SK-N-SH (cell line): ENCODE results near the gene PRKCH. TPM values are rescaled to one million over a fixed set of nuclear protein-coding genes. Genes with fewer than 3 reads are reported as not detected.

ENCODE experiments used
- CTCF ChIA-PET: fragments of 300-600, 350-600 bp; formaldehyde crosslinking; extraction: SDS; loops from one replicate; lab custom pipeline; 2021; lab: Yijun Ruan, JAX
- POLR2A ChIA-PET: fragments of 350-600 bp; sonication (Branson Sonifier 250); formaldehyde crosslinking; extraction: SDS; loops from one replicate; lab custom pipeline; 2020; ENCODE audit warnings: antibody characterized with exemption, inconsistent platforms; lab: Yijun Ruan, JAX
- DNase-seq: peaks from one replicate; pipeline ENCODE4 v3.0.0; 2012
- H2AFZ ChIP-seq: fragments of 200-600 bp; sonication (generic); 2 replicates; pipeline ENCODE4 v1.8.1; 2016; ENCODE audit warnings: antibody characterized with exemption, mild to moderate bottlenecking, low read depth
- H3F3A ChIP-seq: fragments of 200-600 bp; sonication (generic); replicated peaks from 2 replicates; pipeline ENCODE3; 2016; ENCODE audit warnings: antibody characterized with exemption, mild to moderate bottlenecking; ENCODE audit not compliant: insufficient read depth
- H3K27ac ChIP-seq, 2 experiments: fragments of 200-500 bp in 1 of 2; fragments of 200-600 bp in 1 of 2; sonication (Bioruptor generic) in 1 of 2; sonication (generic), shearing (Covaris generic) in 1 of 2; 2 replicates each; pipeline versions ENCODE4 v1.5.1 to v1.6.1; 2014 to 2016; ENCODE audit warnings: low read depth in 2 of 2, inconsistent platforms in 1 of 2, low read length in 1 of 2, mild to moderate bottlenecking in 1 of 2, mixed read lengths in 1 of 2
- H3K27me3 ChIP-seq: fragments of 200-600 bp; sonication (generic), shearing (Covaris generic); 2 replicates; pipeline ENCODE4 v1.6.1; 2016; ENCODE audit warnings: mixed run types; ENCODE audit not compliant: insufficient read depth
- H3K36me3 ChIP-seq, 2 experiments: fragments of 200-500 bp in 1 of 2; fragments of 200-600 bp in 1 of 2; sonication (Bioruptor generic) in 1 of 2; sonication (generic) in 1 of 2; replicated peaks in 1 of 2; 2 replicates each; pipeline versions ENCODE3 to v1.5.1; 2014 to 2016; ENCODE audit warnings: low read length in 1 of 2, mild to moderate bottlenecking in 1 of 2; ENCODE audit not compliant: insufficient read depth in 2 of 2, control insufficient read depth in 1 of 2
- H3K4me1 ChIP-seq, 2 experiments: fragments of 200-500 bp in 1 of 2; fragments of 200-600 bp in 1 of 2; sonication (Bioruptor generic) in 1 of 2; sonication (generic), shearing (Covaris generic) in 1 of 2; 2 replicates each; pipeline versions ENCODE4 v1.5.1 to v1.6.1; 2014 to 2016; ENCODE audit warnings: low read depth in 1 of 2, low read length in 1 of 2, mixed run types in 1 of 2; ENCODE audit not compliant: insufficient read depth in 2 of 2, control insufficient read depth in 1 of 2
- H3K4me2 ChIP-seq: fragments of 200-600 bp; sonication (generic), shearing (Covaris generic); 2 replicates; pipeline ENCODE4 v1.6.1; 2017; ENCODE audit warnings: mixed run types
- H3K4me3 ChIP-seq, 2 experiments: fragments of 200-500 bp in 1 of 2; fragments of 200-600 bp in 1 of 2; sonication (Bioruptor generic) in 1 of 2; sonication (generic), shearing (Covaris generic) in 1 of 2; 2 replicates each; pipeline versions ENCODE4 v1.5.1 to v1.8.1; 2014 to 2016; ENCODE audit warnings: low read depth in 2 of 2, inconsistent platforms in 1 of 2, low read length in 1 of 2, mild to moderate bottlenecking in 1 of 2, mixed read lengths in 1 of 2, moderate library complexity in 1 of 2
- H3K79me2 ChIP-seq: fragments of 200-600 bp; sonication (generic); 2 replicates; pipeline ENCODE4 v1.8.1; 2017; ENCODE audit warnings: mild to moderate bottlenecking; ENCODE audit not compliant: insufficient read depth
- H3K9ac ChIP-seq: fragments of 200-600 bp; sonication (generic); 2 replicates; pipeline ENCODE4 v1.6.1; 2017; ENCODE audit warnings: mixed run types
- H3K9me2 ChIP-seq: fragments of 200-600 bp; sonication (generic); 2 replicates; pipeline ENCODE4 v1.6.1; 2017; ENCODE audit warnings: mixed run types
- H3K9me3 ChIP-seq: fragments of 200-600 bp; sonication (generic); 2 replicates; pipeline ENCODE4 v1.6.1; 2017; ENCODE audit warnings: mixed run types, mild to moderate bottlenecking, moderate library complexity
- H4K20me1 ChIP-seq: fragments of 200-600 bp; sonication (generic); 2 replicates; pipeline ENCODE4 v1.6.1; 2017; ENCODE audit warnings: mild to moderate bottlenecking, mixed run types; ENCODE audit not compliant: insufficient read depth
- CHD2 ChIP-seq: fragments of 150-350 bp; IDR thresholded peaks from 2 replicates; pipeline ENCODE4 v1.6.1; 2018; ENCODE audit warnings: low read length; ENCODE audit not compliant: partially characterized antibody
- EP300 ChIP-seq, 2 experiments: IDR thresholded peaks; 2 replicates each; pipeline versions ENCODE4 v1.4.0 to v1.6.1; 2012; ENCODE audit warnings: borderline replicate concordance in 1 of 2, low read depth in 1 of 2, low read length in 1 of 2
- FOXJ3 ChIP-seq: sonication (generic); formaldehyde crosslinking; IDR thresholded peaks from 2 replicates; pipeline ENCODE4 v1.5.1; 2020; ENCODE audit warnings: mild to moderate bottlenecking, missing genetic modification reagents
- FOXM1 ChIP-seq: IDR thresholded peaks from 2 replicates; pipeline ENCODE4 v1.4.0; 2012; ENCODE audit warnings: low read depth, mild to moderate bottlenecking
- GABPA ChIP-seq: IDR thresholded peaks from 2 replicates; pipeline ENCODE4 v1.4.0; 2012; ENCODE audit warnings: low read depth, mild to moderate bottlenecking
- GATA2 ChIP-seq: sonication (generic); formaldehyde crosslinking; IDR thresholded peaks from 2 replicates; pipeline ENCODE4 v1.5.0; 2020; ENCODE audit warnings: mild to moderate bottlenecking, missing genetic modification reagents
- JUND ChIP-seq: IDR thresholded peaks from 2 replicates; pipeline ENCODE4 v1.4.0; 2012
- MXI1 ChIP-seq: IDR thresholded peaks from 2 replicates; pipeline ENCODE4 v1.6.1; 2012; ENCODE audit warnings: mild to moderate bottlenecking, low read depth, low read length, improper control_type of control experiment
- NFIC ChIP-seq: IDR thresholded peaks from 2 replicates; pipeline ENCODE4 v1.4.0; 2012; ENCODE audit warnings: borderline replicate concordance
- NRF1 ChIP-seq: IDR thresholded peaks from 2 replicates; pipeline ENCODE4 v1.6.1; 2012; ENCODE audit warnings: low read depth, mild to moderate bottlenecking, low read length
- PBX3 ChIP-seq: IDR thresholded peaks from 2 replicates; pipeline ENCODE4; 2012
- RAD21 ChIP-seq: IDR thresholded peaks from 2 replicates; pipeline ENCODE4 v1.6.1; 2012; ENCODE audit warnings: mild to moderate bottlenecking, low read length
- REST ChIP-seq: IDR thresholded peaks from 2 replicates; pipeline ENCODE4 v1.6.1; 2012; ENCODE audit warnings: mild to moderate bottlenecking, low read depth, low read length, moderate library complexity
- RFX5 ChIP-seq: IDR thresholded peaks from 2 replicates; pipeline ENCODE4 v1.6.1; 2012; ENCODE audit warnings: mild to moderate bottlenecking, improper control_type of control experiment, low read length
- RXRA ChIP-seq: IDR thresholded peaks from 2 replicates; pipeline ENCODE4 v1.4.0; 2012; ENCODE audit warnings: low read depth, mild to moderate bottlenecking, borderline replicate concordance
- SIN3A ChIP-seq: IDR thresholded peaks from 2 replicates; pipeline ENCODE4 v1.6.1; 2012; ENCODE audit warnings: low read depth, mild to moderate bottlenecking, low read length, moderate library complexity, borderline replicate concordance
- SMC3 ChIP-seq: IDR thresholded peaks from 2 replicates; pipeline ENCODE4 v1.6.1; 2012; ENCODE audit warnings: low read depth, low read length, improper control_type of control experiment
- TAF1 ChIP-seq: IDR thresholded peaks from 2 replicates; pipeline ENCODE4 v1.6.1; 2012; ENCODE audit warnings: low read depth, mild to moderate bottlenecking, low read length, moderate library complexity, borderline replicate concordance
- USF1 ChIP-seq: IDR thresholded peaks from 2 replicates; pipeline ENCODE4 v1.4.0; 2012; ENCODE audit warnings: low read depth, borderline replicate concordance
- USF2 ChIP-seq: fragments of 150-350 bp; IDR thresholded peaks from 2 replicates; pipeline ENCODE4 v1.6.1; 2017; ENCODE audit warnings: antibody characterized with exemption, low read length, low read depth, borderline replicate concordance
- WGBS: methylation state at CpG from one replicate; pipeline ENCODE4 v1.1.6; 2017; ENCODE audit warnings: low lambda C conversion rate; 5-methylcytosine and 5-hydroxymethylcytosine counted together
- polyA plus RNA-seq, 3 experiments: library from polyadenylated mRNA; depleted of rRNA; stranded (reverse); fragments of >200 nt; gene quantifications; 2 replicates each; pipeline ENCODE4 v1.2.3, GENCODE V29; 2012

PRKCH gene
- polyA plus RNA-seq, 1 of the 3 experiments (the other 2 are of a cell fraction): 4.2 TPM

GRCh38 chr14:61549425-61549824 lies 228.0 kb downstream of the PRKCH start:
- H3K4me2 ChIP-seq: no peak overlapping the region
- ChIA-PET POLR2A (no interaction called here), CTCF (no interaction called here)
- no peak overlapping the region for H2AFZ ChIP-seq
- H3K27ac ChIP-seq: no peak overlapping the region
- H3K27me3 ChIP-seq: no peaks in the 10 kb centered on the region
- no peak overlapping the region for H3K4me3 ChIP-seq
- no peaks in the 10 kb centered on the region for H3K79me2 ChIP-seq
- WGBS: 65% methylated on average over 2 of the region's 2 CpGs
- peaks cover 3% of the 10 kb centered on the region for H3F3A ChIP-seq
- H3K9me2 ChIP-seq: no peaks in the 10 kb centered on the region
- no peak overlapping the region for H3K9ac ChIP-seq
- DNase-seq: no peak
- H4K20me1 ChIP-seq: no peaks in the 10 kb centered on the region
- no peaks in the 10 kb centered on the region for H3K36me3 ChIP-seq
- H3K9me3 ChIP-seq: no peaks in the 10 kb centered on the region
- TF ChIP-seq FOXM1 (no peak), PBX3 (no peak), SIN3A (no peak), USF2 (no peak), SMC3 (no peak), RFX5 (no peak), EP300 (IDR thresholded peaks at IDR 0.05; ENCODE audit: borderline replicate concordance in 1 of 2, low read depth in 1 of 2, low read length in 1 of 2) (no peak), GABPA (no peak), USF1 (no peak)
- H3K4me1 ChIP-seq: peaks cover 2 to 24% of the 10 kb centered on the region in 2 experiments; a peak in 2 of 4 replicates

- ChIA-PET POLR2A (no interaction called here), CTCF (interaction anchor here (1.2 kb wide), 1 partner anchor 8 kb away, joined by 5 read pairs; no protein-coding TSS in a partner anchor)
- peaks cover 3% of the 10 kb centered on the region for H3F3A ChIP-seq
- no peaks in the 10 kb centered on the region for H3K36me3 ChIP-seq
- H3K9me2 ChIP-seq: no peaks in the 10 kb centered on the region
- no peak overlapping the region for H3K4me2 ChIP-seq
- H3K9ac ChIP-seq: no peak overlapping the region
- DNase-seq: no peak
- no peak overlapping the region for H3K27ac ChIP-seq
- H3K4me3 ChIP-seq: no peak overlapping the region
- no peaks in the 10 kb centered on the region for H3K79me2 ChIP-seq
- H3K9me3 ChIP-seq: no peaks in the 10 kb centered on the region
- no peaks in the 10 kb centered on the region for H4K20me1 ChIP-seq
- no peaks in the 10 kb centered on the region for H3K27me3 ChIP-seq
- no peak overlapping the region for H2AFZ ChIP-seq
- WGBS: 100% methylated on average over 3 of the region's 3 CpGs
- H3K4me1 ChIP-seq: peaks cover 0 to 27% of the 10 kb centered on the region in 2 experiments; a peak in 2 of 4 replicates
- TF ChIP-seq TAF1 (no peak), REST (no peak), CHD2 (no peak), EP300 (IDR thresholded peaks at IDR 0.05; ENCODE audit: borderline replicate concordance in 1 of 2, low read depth in 1 of 2, low read length in 1 of 2) (no peak), NFIC (no peak), NRF1 (no peak), GATA2 (CRISPR knock-in tag) (no peak), USF1 (no peak), RAD21 (no peak), SMC3 (no peak), MXI1 (no peak), RXRA (no peak), JUND (no peak), PBX3 (no peak), FOXJ3 (no peak)
Measured at GRCh38 chr14:61551384-61551783, 230.0 kb downstream of the PRKCH start.
